ENCODE results near the gene MACROD2. TPM values are rescaled to one million over a fixed set of nuclear protein-coding genes. Genes with fewer than 3 reads are reported as not detected.

Gene MACROD2
- total RNA-seq, 4 donors from 2014 or later = 1.8 to 4.8 (median 2.9) TPM

DNA sequence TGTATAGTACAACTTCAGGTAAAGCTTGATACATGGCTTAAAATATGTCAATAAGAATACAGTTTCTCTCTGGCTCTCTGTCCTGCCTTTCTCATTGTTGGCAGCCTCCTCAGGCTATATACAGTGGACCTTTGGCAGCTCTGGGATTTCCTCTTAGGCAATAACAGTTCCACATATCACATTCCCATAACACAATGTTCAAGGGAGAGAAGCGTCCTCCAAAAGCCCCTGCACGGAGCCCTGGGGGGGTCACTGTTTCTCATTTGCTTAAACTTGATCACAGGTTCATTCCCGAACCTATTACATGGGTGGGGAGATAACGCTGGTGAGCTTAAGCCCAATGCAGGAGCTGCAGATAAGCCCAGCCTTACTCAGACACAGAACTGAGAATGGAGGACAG, 346.5 kb downstream of the MACROD2 start:
- no peaks in the 10 kb centered on the region for H3K9me3 ChIP-seq
- H3K36me3 ChIP-seq = no peaks in the 10 kb centered on the region
- peaks cover 0 to 20% (median 0%) of the 10 kb centered on the region in 3 donors for H3K4me1 ChIP-seq
- no peak overlapping the region for H3K4me3 ChIP-seq
- H3K27ac ChIP-seq = no peak overlapping the region
- intact Hi-C loops (cut with DNase I) = no loop called here
- DNase-seq = no peak
- TF ChIP-seq, protein P1, sequence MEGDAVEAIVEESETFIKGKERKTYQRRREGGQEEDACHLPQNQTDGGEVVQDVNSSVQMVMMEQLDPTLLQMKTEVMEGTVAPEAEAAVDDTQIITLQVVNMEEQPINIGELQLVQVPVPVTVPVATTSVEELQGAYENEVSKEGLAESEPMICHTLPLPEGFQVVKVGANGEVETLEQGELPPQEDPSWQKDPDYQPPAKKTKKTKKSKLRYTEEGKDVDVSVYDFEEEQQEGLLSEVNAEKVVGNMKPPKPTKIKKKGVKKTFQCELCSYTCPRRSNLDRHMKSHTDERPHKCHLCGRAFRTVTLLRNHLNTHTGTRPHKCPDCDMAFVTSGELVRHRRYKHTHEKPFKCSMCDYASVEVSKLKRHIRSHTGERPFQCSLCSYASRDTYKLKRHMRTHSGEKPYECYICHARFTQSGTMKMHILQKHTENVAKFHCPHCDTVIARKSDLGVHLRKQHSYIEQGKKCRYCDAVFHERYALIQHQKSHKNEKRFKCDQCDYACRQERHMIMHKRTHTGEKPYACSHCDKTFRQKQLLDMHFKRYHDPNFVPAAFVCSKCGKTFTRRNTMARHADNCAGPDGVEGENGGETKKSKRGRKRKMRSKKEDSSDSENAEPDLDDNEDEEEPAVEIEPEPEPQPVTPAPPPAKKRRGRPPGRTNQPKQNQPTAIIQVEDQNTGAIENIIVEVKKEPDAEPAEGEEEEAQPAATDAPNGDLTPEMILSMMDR (IDR thresholded peaks at IDR 0.05) = no peak
- no peak for TF ChIP-seq POLR2A (IDR thresholded peaks at IDR 0.05)
- 71 to 92% methylated on average over 2 to 4 of the region's 4 CpGs for WGBS, 2 donors
- H3K27me3 ChIP-seq = no peaks in the 10 kb centered on the region

DNA sequence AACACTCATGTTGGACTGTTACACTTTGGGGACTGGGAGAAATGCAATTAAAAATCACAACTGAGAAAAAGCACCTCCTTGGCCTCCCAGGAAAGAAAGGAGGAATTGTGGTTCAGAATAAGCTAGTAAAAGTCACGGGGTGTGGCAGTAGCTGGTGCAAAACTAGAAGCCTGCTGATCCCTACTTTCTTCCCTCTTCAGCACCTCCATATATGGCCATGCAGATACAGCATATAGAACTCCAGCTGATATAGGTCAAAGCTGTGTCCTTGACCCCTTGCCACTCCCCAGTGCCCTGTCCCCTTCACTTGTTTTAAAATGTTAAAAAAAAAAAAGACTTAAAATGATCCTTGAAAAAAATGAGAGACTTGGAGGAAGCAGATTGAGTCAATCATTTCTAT, 347.6 kb downstream of the MACROD2 start:
- TF ChIP-seq, protein P1 (IDR thresholded peaks at IDR 0.05) = no peak
- TF ChIP-seq POLR2A (IDR thresholded peaks at IDR 0.05) = no peak
- Histone ChIP-seq H3K4me3 (no peak overlapping the region), H3K9me3 (no peaks in the 10 kb centered on the region), H3K36me3 (no peaks in the 10 kb centered on the region), H3K27ac (no peak overlapping the region), H3K27me3 (no peaks in the 10 kb centered on the region), H3K4me1 (peaks cover 0 to 14% (median 0%) of the 10 kb centered on the region in 3 donors)
- 33 to 38% methylated on average over 1 of the region's 1 CpG for WGBS, 2 donors
- intact Hi-C loops (cut with DNase I) = no loop called here
- no peak for DNase-seq

GRCh38 chr20:14343491-14344065, 348.3 kb downstream of the MACROD2 start:
- TF ChIP-seq POLR2A (IDR thresholded peaks at IDR 0.05) = no peak
- TF ChIP-seq, protein P1 (IDR thresholded peaks at IDR 0.05) = no peak
- no peak overlapping the region for H3K4me3 ChIP-seq
- intact Hi-C loops (cut with DNase I) = no loop called here
- H3K9me3 ChIP-seq = no peaks in the 10 kb centered on the region
- no peak overlapping the region for H3K27ac ChIP-seq
- H3K27me3 ChIP-seq = no peaks in the 10 kb centered on the region
- WGBS, 2 donors = 75 to 82% methylated on average over 2 of the region's 2 CpGs
- H3K4me1 ChIP-seq = peaks cover 0 to 14% (median 0%) of the 10 kb centered on the region in 3 donors
- no peak for DNase-seq
- no peaks in the 10 kb centered on the region for H3K36me3 ChIP-seq

GRCh38 chr20:14344746-14345145, 349.4 kb downstream of the MACROD2 start:
- TF ChIP-seq, protein P1 (IDR thresholded peaks at IDR 0.05) = no peak
- TF ChIP-seq POLR2A (IDR thresholded peaks at IDR 0.05) = no peak
- peaks cover 0 to 14% (median 0%) of the 10 kb centered on the region in 3 donors for H3K4me1 ChIP-seq
- no peaks in the 10 kb centered on the region for H3K9me3 ChIP-seq
- no peaks in the 10 kb centered on the region for H3K36me3 ChIP-seq
- DNase-seq = no peak
- H3K27ac ChIP-seq = no peak overlapping the region
- WGBS, 2 donors = 41 to 53% methylated on average over 1 of the region's 1 CpG
- H3K27me3 ChIP-seq = no peaks in the 10 kb centered on the region
- H3K4me3 ChIP-seq = no peak overlapping the region
- intact Hi-C loops (cut with DNase I) = no loop called here

DNA sequence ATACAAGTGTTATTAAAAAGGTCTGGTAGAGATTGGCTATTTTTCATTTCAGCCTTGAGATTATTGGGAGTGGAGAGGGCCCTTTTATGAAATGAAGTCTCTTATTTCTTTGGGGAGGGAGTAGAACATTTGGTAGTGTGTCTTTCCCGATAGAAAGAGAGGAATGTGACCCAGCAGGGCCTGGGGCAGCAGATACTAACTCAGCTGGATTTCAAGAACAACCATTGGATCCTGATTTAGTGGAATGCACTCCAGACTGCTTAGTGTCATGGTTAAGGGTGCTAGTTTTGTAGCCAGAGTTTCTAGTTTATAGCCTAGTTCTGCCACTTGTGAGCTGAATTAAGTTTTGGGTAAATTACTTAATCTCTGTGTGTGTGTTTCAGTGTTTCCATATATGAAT, 360.5 kb downstream of the MACROD2 start:
- H3K4me1 ChIP-seq = no peaks in the 10 kb centered on the region
- no peaks in the 10 kb centered on the region for H3K27me3 ChIP-seq
- no peaks in the 10 kb centered on the region for H3K9me3 ChIP-seq
- DNase-seq = no peak
- intact Hi-C loops (cut with DNase I) = no loop called here
- no peak overlapping the region for H3K4me3 ChIP-seq
- H3K27ac ChIP-seq = no peak overlapping the region
- TF ChIP-seq, protein P1 (IDR thresholded peaks at IDR 0.05) = no peak
- TF ChIP-seq POLR2A (IDR thresholded peaks at IDR 0.05) = no peak
- 54 to 58% methylated on average over 1 of the region's 1 CpG for WGBS, 2 donors
- no peaks in the 10 kb centered on the region for H3K36me3 ChIP-seq
